Muscle layer of duodenum (tissue), 2 donors: ENCODE data around the gene LRRC4C.

Experiments
- H3K27ac ChIP-seq: one replicate; pipeline ENCODE4 v1.7.0; 2013; ENCODE audit warnings: mild to moderate bottlenecking, low read length
- H3K27me3 ChIP-seq: one replicate; pipeline ENCODE4 v1.7.0; 2013; ENCODE audit warnings: low read depth, mild to moderate bottlenecking, control low read depth, low read length
- H3K36me3 ChIP-seq, 2 donors: one replicate each; pipeline ENCODE4 v1.7.0; 2013; ENCODE audit warnings: low read length in 2 of 2, control low read depth in 1 of 2, mild to moderate bottlenecking in 1 of 2; ENCODE audit not compliant: insufficient read depth in 2 of 2, control insufficient read depth in 1 of 2
- H3K4me1 ChIP-seq, 2 donors: one replicate each; pipeline ENCODE4 v1.7.0; 2013; ENCODE audit warnings: low read length in 2 of 2, mild to moderate bottlenecking in 2 of 2, control low read depth in 1 of 2, moderate library complexity in 1 of 2; ENCODE audit not compliant: insufficient read depth in 2 of 2, control insufficient read depth in 1 of 2
- H3K4me3 ChIP-seq, 2 donors: one replicate each; pipeline ENCODE4 v1.7.0; 2013; ENCODE audit warnings: low read length in 2 of 2, low read depth in 1 of 2, mild to moderate bottlenecking in 1 of 2
- H3K9me3 ChIP-seq, 2 donors: one replicate each; pipeline ENCODE4 v1.7.0; 2013; ENCODE audit warnings: low read length in 2 of 2, control low read depth in 1 of 2, mild to moderate bottlenecking in 1 of 2; ENCODE audit not compliant: control insufficient read depth in 1 of 2
- donor health status: healthy.

LRRC4C gene

DNA sequence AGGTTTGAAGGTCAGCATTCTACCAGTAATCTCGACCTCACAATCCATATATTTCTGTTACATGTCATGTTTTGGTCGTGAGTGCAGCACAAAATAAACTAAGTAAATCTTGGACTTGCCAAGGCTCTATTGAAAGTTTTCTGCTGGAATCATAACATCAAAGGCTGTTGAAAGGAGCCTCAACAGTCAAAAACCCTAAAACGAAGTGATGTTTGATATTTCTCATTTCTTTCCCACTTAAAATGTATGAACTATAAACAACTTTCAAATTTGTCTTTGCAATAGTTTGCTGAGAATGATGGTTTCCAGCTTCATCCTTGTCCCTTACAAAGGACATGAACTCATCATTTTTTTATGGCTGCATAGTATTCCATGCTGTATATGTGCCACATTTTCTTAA, 1118.5 kb downstream of the LRRC4C start:
- Histone ChIP-seq H3K36me3 (no peaks in the 10 kb centered on the region), H3K27ac (no peak overlapping the region), H3K9me3 (peaks cover 0 to 11% of the 10 kb centered on the region in 2 donors), H3K27me3 (no peaks in the 10 kb centered on the region), H3K4me1 (no peaks in the 10 kb centered on the region), H3K4me3 (no peak overlapping the region)

DNA sequence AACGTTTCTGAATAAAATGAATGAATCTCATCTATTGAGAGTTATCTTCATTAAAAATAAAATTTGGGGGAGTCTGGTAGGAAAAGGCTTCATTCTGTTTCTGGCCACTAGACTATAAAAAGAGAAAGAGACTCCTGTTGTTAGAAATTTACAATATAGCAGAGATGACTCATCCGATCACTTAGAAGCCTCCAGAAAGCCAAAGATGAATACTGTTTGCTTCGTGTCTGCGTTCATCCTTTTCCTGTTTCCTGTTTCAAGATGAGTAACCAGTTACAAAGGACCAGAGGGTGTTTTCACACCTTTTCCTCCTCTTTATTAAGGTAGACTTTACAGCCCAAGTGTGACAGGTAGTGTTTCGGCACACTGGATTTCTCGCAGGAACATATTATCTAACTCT, 1120.7 kb downstream of the LRRC4C start:
- peaks cover 0 to 3% of the 10 kb centered on the region in 2 donors for H3K9me3 ChIP-seq
- H3K27ac ChIP-seq, result no peak overlapping the region
- H3K4me3 ChIP-seq, result no peak overlapping the region
- H3K4me1 ChIP-seq, result no peaks in the 10 kb centered on the region
- H3K27me3 ChIP-seq, result no peaks in the 10 kb centered on the region
- H3K36me3 ChIP-seq, result no peaks in the 10 kb centered on the region

DNA sequence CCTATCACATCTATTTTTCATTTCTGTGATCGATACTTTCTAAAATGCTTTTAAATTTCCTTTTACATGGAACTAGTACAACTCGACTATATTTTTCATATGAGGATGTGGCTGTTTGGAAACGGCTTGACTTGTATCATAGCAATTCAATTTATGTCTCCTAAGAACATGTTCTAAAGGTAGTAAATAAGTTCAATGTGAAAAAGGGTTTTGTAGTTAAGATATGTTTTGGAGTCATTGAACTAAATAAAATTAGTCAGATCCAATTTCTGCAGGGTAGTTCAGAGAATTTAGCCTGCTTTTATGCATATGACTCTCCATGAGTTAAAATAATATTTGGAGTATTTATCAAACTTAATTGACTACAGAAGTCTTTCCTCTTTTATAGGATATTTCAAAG, 1121.4 kb downstream of the LRRC4C start:
- H3K27ac ChIP-seq, result no peak overlapping the region

DNA sequence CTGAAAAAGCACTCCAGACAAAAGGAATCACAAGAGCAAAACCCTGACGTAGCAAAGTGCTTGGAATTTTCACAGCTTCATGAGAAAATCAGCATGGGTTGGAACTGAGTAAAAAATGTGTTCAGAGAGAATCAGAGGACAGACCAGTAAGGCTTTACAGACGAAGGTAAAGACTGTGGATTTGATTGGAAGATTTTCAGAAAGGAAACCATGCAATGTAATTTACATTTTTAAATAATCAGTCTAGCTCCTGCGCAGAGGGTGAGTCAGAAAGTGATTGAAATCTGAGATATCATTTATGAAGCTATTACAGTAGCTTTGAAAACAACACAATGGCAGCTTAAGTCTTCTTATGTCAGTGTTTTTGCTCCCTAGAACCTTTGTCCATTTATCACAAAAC, 1122.3 kb downstream of the LRRC4C start:
- Histone ChIP-seq H3K36me3 (no peaks in the 10 kb centered on the region), H3K9me3 (no peaks in the 10 kb centered on the region), H3K27me3 (no peaks in the 10 kb centered on the region), H3K4me3 (no peak overlapping the region), H3K27ac (no peak overlapping the region), H3K4me1 (no peaks in the 10 kb centered on the region)

More for the DNA sequence above, 1121.4 kb downstream of the LRRC4C start:
- Histone ChIP-seq H3K27me3 (no peaks in the 10 kb centered on the region), H3K9me3 (no peaks in the 10 kb centered on the region), H3K36me3 (no peaks in the 10 kb centered on the region), H3K4me3 (no peak overlapping the region), H3K4me1 (no peaks in the 10 kb centered on the region)

DNA sequence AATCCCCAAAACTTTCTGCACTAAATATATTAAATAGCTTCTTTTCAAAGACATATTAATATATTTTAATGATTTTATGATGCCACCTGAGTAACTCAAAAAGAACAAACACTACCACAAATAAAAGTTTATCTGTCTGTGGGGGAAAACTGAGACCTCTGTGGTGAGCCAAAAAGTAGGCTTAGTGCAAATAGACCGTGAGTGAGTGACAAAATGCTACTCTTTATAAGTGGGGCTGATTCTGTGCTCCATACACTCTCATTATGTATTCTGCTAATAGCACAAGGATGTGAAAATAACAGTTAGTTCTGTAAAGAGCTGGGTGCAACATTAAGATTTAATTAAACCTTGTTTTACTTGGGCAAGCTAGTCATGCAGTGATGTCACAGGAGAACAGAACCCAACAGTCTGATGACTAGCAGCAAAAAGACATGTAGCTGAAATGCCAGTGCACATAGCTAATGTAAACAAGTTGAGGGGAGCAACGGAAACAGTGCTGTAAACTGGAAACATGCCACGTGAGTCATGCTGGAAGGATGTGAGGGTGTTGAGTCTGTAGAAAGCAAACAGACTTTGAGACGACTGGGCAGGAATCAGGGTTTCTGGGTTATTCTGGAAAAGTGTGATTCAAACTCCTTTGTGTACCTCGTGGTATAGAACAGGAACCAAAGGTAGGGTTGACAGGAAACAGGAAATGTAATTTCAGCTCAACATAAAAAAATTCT, 1130.4 kb downstream of the LRRC4C start:
- H3K4me3 ChIP-seq, result no peak overlapping the region

DNA sequence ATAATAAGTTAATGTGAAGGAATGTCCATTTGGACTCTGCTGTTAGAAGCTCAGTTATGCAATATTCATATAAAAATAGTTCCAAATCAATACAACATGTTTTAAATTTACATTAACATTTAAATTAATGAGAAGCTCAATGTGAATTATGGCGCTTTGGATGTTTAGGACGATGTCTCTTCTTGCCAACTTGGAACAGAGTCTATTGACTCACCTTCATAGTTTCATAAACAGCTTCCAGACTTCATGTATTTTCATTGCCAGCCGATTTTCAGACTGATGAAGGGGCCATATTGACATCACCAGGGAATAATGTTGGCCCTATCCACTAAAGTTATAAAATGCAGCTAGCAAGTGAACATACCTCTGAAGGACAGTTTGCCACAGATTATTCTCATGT, 1136.2 kb downstream of the LRRC4C start:
- Histone ChIP-seq H3K27ac (no peak overlapping the region), H3K4me3 (no peak overlapping the region), H3K4me1 (no peaks in the 10 kb centered on the region), H3K36me3 (no peaks in the 10 kb centered on the region), H3K27me3 (no peaks in the 10 kb centered on the region), H3K9me3 (no peaks in the 10 kb centered on the region)

More for the DNA sequence above, 1130.4 kb downstream of the LRRC4C start:
- Histone ChIP-seq H3K4me1 (no peaks in the 10 kb centered on the region), H3K36me3 (no peaks in the 10 kb centered on the region), H3K27me3 (no peaks in the 10 kb centered on the region), H3K9me3 (no peaks in the 10 kb centered on the region), H3K27ac (no peak overlapping the region)

DNA sequence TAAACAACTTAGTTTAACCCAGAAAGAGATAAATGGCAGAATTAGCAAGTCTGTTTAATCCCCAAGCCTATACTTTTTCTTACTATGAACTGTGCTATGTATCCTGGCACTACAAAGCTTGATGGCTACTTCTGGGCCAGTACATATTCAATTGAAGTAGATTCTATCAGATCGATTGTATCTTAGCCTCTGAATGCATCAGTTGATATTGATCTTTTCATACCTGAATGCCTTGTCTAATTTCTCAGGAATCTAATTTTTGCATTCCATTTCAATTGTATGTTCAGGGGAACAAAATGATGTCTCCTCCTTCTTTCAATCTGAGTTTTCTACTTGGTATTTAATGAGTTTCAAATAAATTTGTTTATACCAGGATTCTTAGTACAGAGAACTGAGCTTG, 1137.9 kb downstream of the LRRC4C start:
- H3K27ac ChIP-seq, result no peak overlapping the region
- no peaks in the 10 kb centered on the region for H3K9me3 ChIP-seq
- H3K4me3 ChIP-seq, result no peak overlapping the region
- no peaks in the 10 kb centered on the region for H3K27me3 ChIP-seq
- H3K4me1 ChIP-seq, result no peaks in the 10 kb centered on the region
- no peaks in the 10 kb centered on the region for H3K36me3 ChIP-seq

DNA sequence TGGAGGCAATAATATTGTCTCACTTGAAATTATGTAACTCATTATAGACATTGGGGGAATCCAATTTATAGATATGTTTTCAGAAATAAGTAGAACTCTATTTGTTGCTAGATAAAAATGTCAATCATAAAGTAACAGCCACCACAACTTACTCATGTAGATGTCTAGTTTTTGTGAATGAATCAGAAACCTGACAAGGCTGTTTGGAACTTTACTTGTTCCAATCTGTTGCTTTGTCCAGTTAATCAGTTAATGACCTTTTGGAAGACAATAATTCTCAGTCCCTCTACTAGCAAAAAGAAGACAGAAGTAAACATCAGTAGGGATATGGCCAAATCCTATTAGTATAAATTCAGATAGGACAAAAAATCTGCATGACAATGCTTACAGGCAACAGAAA, 1143.3 kb downstream of the LRRC4C start:
- Histone ChIP-seq H3K27ac (no peak overlapping the region), H3K36me3 (no peaks in the 10 kb centered on the region), H3K4me1 (no peaks in the 10 kb centered on the region), H3K9me3 (no peaks in the 10 kb centered on the region), H3K4me3 (no peak overlapping the region), H3K27me3 (no peaks in the 10 kb centered on the region)

DNA sequence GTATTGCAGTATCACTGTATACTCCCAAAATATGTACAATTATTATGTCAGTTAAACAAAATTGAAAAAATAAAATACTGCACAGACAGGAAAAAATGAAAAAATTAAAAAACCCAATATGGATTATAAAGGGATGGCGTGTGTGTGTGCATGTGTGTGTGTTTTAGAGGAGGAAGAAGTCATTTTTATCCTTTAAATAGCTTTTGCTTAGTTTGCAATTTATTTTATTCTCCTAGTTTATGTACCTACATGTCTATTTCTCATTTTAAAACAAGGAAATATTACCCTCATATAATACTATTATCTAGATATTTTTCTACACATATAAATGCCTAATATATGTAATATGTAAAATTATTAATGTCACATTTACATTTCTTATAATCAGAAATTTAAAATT, 1144.3 kb downstream of the LRRC4C start:
- Histone ChIP-seq H3K9me3 (no peaks in the 10 kb centered on the region), H3K27me3 (no peaks in the 10 kb centered on the region), H3K4me1 (no peaks in the 10 kb centered on the region), H3K36me3 (no peaks in the 10 kb centered on the region), H3K4me3 (no peak overlapping the region), H3K27ac (no peak overlapping the region)

DNA sequence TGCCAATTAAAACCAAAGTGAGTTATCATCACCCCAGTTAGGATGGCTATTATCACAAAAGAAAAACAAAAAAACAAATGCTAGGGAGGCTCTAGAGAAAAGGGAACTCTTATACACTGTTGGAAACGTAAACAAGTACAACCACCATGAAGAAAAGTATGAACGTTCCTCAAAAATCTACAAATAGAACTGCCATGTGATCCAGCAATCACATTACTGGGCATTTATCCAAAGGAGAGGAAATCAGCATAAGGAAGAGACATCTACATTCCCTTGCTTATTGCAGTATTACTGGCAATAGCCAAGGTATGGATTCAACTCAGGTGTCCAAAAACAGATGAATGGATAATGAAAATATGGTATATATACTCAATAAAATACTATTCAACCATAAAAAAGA, 1145.1 kb downstream of the LRRC4C start:
- H3K4me3 ChIP-seq, result no peak overlapping the region
- no peaks in the 10 kb centered on the region for H3K27me3 ChIP-seq
- no peaks in the 10 kb centered on the region for H3K36me3 ChIP-seq
- no peak overlapping the region for H3K27ac ChIP-seq
- H3K4me1 ChIP-seq, result no peaks in the 10 kb centered on the region
- H3K9me3 ChIP-seq, result no peaks in the 10 kb centered on the region

DNA sequence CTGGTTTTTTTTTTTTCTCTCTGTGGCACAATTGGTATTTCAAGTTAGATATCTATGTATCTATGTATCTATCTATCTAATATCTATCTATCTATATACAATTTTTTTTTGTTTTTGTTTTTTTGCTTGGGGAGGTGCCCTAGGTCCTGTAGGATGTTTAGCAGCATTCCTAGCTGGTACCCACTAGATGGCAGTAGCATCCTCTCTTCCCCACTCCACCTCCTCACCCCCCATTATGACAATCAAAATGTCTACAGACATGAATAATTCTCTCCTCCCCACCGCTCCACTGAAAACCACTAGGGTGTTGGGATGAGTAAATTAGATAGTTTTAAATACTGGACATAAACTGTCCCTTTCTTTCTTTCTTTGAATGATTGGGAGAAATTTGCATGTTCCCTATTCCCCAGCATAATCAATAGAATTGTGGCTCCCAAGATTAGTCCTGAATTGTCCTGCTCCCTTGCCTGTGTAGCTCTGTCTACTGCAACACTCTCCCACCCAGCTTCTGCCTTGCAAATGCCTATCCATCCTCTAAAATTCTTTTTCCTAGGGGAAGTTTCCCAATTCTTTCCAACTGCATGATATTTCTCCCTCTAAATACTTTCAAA, 1152.4 kb downstream of the LRRC4C start:
- Histone ChIP-seq H3K27me3 (no peaks in the 10 kb centered on the region), H3K4me3 (no peak overlapping the region), H3K27ac (no peak overlapping the region), H3K36me3 (no peaks in the 10 kb centered on the region), H3K9me3 (no peaks in the 10 kb centered on the region), H3K4me1 (no peaks in the 10 kb centered on the region)

DNA sequence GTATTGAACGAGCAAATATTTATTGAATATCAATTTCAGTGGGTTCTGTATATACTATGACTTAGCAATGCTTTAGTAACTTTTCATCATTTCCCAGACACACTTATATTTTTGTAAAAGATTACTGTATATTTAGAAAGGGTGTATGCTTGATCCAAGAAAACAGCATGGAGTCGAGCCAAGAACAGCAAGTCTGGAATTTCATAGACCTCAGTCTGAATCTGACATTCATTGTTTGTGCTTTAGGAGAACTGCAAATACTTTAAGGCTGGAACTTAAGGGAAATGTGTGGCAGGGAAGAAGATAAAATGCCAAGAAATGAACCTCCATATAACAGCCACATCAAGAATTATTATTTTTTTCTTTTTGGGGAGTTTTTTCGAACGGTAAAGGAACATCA, 1156.8 kb downstream of the LRRC4C start:
- Histone ChIP-seq H3K4me3 (no peak overlapping the region), H3K36me3 (no peaks in the 10 kb centered on the region), H3K27me3 (no peaks in the 10 kb centered on the region), H3K9me3 (no peaks in the 10 kb centered on the region), H3K27ac (no peak overlapping the region), H3K4me1 (no peaks in the 10 kb centered on the region)
